ENCODE data around the gene GIMAP8.

The GIMAP8 gene

DNA sequence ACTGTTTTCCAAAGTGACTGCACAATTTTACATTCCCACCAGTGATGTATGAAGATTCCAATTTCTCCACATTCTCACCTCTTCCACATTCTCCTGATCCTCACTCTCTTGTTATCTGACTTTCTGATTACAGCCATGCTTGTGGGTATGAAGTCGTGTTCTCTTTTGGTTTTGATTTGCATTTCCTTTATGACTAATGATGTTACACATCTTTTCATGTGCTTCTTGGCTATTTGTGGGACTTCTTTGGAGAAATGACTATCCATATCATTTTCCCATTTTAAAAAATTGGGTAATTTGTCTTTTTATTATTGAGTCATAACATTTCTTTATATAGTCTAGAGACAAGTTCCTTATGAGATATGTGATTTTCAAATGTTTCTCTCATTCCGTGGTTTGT, 10.5 kb upstream of the GIMAP8 start:
- no peaks in the 10 kb centered on the region for H3K27me3 Mint-ChIP-seq (ENCODE audit: low read depth)
- peaks cover 14% of the 10 kb centered on the region for H3K9me3 Mint-ChIP-seq
- no peak overlapping the region for H3K27ac Mint-ChIP-seq
- H3K4me3 Mint-ChIP-seq = peak overlapping the region; percentile 18
- peaks cover 7% of the 10 kb centered on the region for H3K36me3 Mint-ChIP-seq (ENCODE audit: low read depth)
- no peak for DNase-seq (ENCODE audit: low spot score)
- H3K4me1 Mint-ChIP-seq (ENCODE audit: low read depth) = peaks cover 30% of the 10 kb centered on the region

- no peaks in the 10 kb centered on the region for H3K27me3 Mint-ChIP-seq (ENCODE audit: low read depth)
- peaks cover 7% of the 10 kb centered on the region for H3K36me3 Mint-ChIP-seq (ENCODE audit: low read depth)
- no peak for DNase-seq (ENCODE audit: low spot score)
- peaks cover 14% of the 10 kb centered on the region for H3K9me3 Mint-ChIP-seq
- no peak overlapping the region for H3K27ac Mint-ChIP-seq
- H3K4me1 Mint-ChIP-seq (ENCODE audit: low read depth) = peaks cover 23% of the 10 kb centered on the region
- H3K4me3 Mint-ChIP-seq = no peak overlapping the region
Measured at GRCh38 chr7:150441524-150441923, 8.9 kb upstream of the GIMAP8 start.

DNA sequence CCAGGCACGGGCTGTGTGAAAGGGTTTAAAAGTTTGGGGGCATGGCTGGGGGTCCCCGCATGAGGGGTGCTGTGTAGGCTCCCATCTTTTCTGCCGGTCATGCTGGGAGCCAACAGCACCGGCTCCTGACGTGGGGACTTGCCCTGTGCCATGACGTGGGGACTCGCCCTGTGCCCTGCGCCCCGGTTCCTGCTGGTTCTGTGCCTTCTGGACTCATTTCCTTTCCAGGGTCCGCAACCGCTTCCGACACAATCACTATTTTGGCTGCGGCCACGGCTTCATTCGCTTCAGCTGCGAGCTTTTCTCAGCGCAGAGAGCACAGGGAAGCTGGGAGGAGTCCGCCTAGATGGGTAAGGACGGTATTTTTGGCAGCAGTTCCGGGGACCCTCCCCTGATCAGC, 7.6 kb upstream of the GIMAP8 start:
- no peak overlapping the region for H3K4me3 Mint-ChIP-seq
- no peaks in the 10 kb centered on the region for H3K27me3 Mint-ChIP-seq (ENCODE audit: low read depth)
- peaks cover 7% of the 10 kb centered on the region for H3K36me3 Mint-ChIP-seq (ENCODE audit: low read depth)
- peaks cover 26% of the 10 kb centered on the region for H3K4me1 Mint-ChIP-seq (ENCODE audit: low read depth)
- H3K9me3 Mint-ChIP-seq = peaks cover 14% of the 10 kb centered on the region
- DNase-seq (ENCODE audit: low spot score) = no peak
- H3K27ac Mint-ChIP-seq = no peak overlapping the region

DNA sequence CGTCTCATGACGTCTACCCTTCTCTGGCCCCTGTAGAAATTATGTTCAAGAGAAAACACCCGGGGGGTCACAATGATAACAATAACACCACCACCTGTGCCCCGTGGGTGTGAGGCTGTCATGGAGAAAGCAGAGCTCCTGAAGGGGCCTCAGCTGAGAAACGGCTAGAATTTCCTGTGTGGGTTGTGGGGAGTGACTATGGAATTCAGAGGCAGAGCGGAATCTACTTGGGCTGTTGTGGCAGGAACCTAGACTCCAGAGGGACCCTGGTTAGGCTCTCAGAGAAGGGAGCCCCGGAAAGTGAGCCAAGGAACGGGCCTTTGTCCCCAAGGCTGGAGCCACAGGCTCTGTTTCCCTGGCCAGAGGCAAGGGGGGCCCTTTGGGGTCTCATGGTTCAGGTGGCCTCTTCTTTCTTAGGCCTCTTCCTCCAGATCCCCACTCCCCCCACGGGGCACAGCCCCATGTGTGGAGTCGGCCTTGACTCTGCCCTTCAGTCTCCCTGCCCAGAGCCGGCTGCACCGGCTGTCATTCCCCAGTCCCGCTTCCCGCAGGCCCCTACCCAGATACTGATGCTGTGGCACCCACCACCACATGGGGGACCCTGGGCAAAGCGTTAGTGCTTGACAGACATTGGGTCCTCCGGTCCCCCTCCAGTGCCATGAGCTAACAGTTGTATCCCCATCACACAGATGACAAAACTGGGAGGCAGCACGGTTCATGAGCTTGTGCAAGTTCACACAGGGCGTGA, 6.5 kb upstream of the GIMAP8 start:
- no peak overlapping the region for H3K27ac Mint-ChIP-seq
- H3K9me3 Mint-ChIP-seq = peaks cover 14% of the 10 kb centered on the region
- H3K4me1 Mint-ChIP-seq (ENCODE audit: low read depth) = peaks cover 31% of the 10 kb centered on the region
- no peak for DNase-seq (ENCODE audit: low spot score)
- H3K36me3 Mint-ChIP-seq (ENCODE audit: low read depth) = peaks cover 7% of the 10 kb centered on the region
- H3K4me3 Mint-ChIP-seq = no peak overlapping the region
- no peaks in the 10 kb centered on the region for H3K27me3 Mint-ChIP-seq (ENCODE audit: low read depth)

GRCh38 chr7:150444674-150445365, 5.6 kb upstream of the GIMAP8 start:
- Mint-ChIP-seq H3K4me3 (no peak overlapping the region), H3K36me3 (ENCODE audit: low read depth) (peaks cover 6% of the 10 kb centered on the region), H3K27me3 (ENCODE audit: low read depth) (no peaks in the 10 kb centered on the region), H3K27ac (no peak overlapping the region), H3K4me1 (ENCODE audit: low read depth) (peaks cover 33% of the 10 kb centered on the region), H3K9me3 (peaks cover 14% of the 10 kb centered on the region)
- DNase-seq (ENCODE audit: low spot score) = no peak

GRCh38 chr7:150446288-150446938, 4.0 kb upstream of the GIMAP8 start:
- Mint-ChIP-seq H3K9me3 (peaks cover 11% of the 10 kb centered on the region), H3K4me3 (no peak overlapping the region), H3K27ac (no peak overlapping the region), H3K27me3 (ENCODE audit: low read depth) (no peaks in the 10 kb centered on the region), H3K4me1 (ENCODE audit: low read depth) (peaks cover 34% of the 10 kb centered on the region), H3K36me3 (ENCODE audit: low read depth) (peaks cover 7% of the 10 kb centered on the region)
- DNase-seq (ENCODE audit: low spot score) = no peak

- Mint-ChIP-seq H3K27ac (peak overlapping the region; percentile 79), H3K9me3 (no peaks in the 10 kb centered on the region), H3K4me1 (ENCODE audit: low read depth) (peaks cover 35% of the 10 kb centered on the region), H3K27me3 (ENCODE audit: low read depth) (no peaks in the 10 kb centered on the region), H3K36me3 (ENCODE audit: low read depth) (peaks cover 10% of the 10 kb centered on the region), H3K4me3 (peak overlapping the region; percentile 92)
- no peak for DNase-seq (ENCODE audit: low spot score)
Measured at GRCh38 chr7:150447966-150448788, 2.3 kb upstream of the GIMAP8 start.

DNA sequence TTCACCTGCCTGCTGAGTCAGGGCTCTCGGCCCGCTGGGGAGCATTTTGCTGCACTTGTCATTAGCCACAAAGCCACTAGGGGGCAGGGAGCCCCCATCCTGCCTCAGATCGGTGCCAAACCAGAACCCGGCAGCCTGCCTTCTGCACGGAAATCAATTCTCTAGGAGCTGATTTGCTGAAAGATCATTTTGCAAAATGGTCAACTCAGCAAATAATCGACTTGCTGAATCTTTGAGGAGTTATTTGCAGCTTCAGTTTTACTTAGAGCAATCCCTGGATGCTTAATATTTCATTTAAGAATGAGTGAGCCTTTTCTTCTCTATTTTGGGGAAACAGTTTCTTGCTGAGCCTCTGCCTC, 1.7 kb upstream of the GIMAP8 start:
- Mint-ChIP-seq H3K4me1 (ENCODE audit: low read depth) (peaks cover 41% of the 10 kb centered on the region), H3K27me3 (ENCODE audit: low read depth) (no peaks in the 10 kb centered on the region), H3K4me3 (peak overlapping the region; percentile 92), H3K9me3 (no peaks in the 10 kb centered on the region), H3K27ac (peak overlapping the region; percentile 95), H3K36me3 (ENCODE audit: low read depth) (peaks cover 16% of the 10 kb centered on the region)
- DNase-seq (ENCODE audit: low spot score) = peak; percentile 82

- peaks cover 47% of the 10 kb centered on the region for H3K4me1 Mint-ChIP-seq (ENCODE audit: low read depth)
- peak overlapping the region; percentile 92 for H3K4me3 Mint-ChIP-seq
- DNase-seq (ENCODE audit: low spot score) = no peak
- H3K27ac Mint-ChIP-seq = peak overlapping the region; percentile 95
- H3K9me3 Mint-ChIP-seq = peaks cover 5% of the 10 kb centered on the region
- H3K27me3 Mint-ChIP-seq (ENCODE audit: low read depth) = no peaks in the 10 kb centered on the region
- H3K36me3 Mint-ChIP-seq (ENCODE audit: low read depth) = peaks cover 22% of the 10 kb centered on the region
Measured at GRCh38 chr7:150449206-150449952, 1.1 kb upstream of the GIMAP8 start.

- Mint-ChIP-seq H3K9me3 (peaks cover 17% of the 10 kb centered on the region), H3K4me3 (peak overlapping the region; percentile 92), H3K36me3 (ENCODE audit: low read depth) (peaks cover 41% of the 10 kb centered on the region), H3K4me1 (ENCODE audit: low read depth) (peaks cover 48% of the 10 kb centered on the region), H3K27ac (peak overlapping the region; percentile 95), H3K27me3 (ENCODE audit: low read depth) (no peaks in the 10 kb centered on the region)
- DNase-seq (ENCODE audit: low spot score) = peak; percentile 60
Measured at GRCh38 chr7:150451097-150451793, 815 bp downstream of the GIMAP8 start.

- Mint-ChIP-seq H3K36me3 (ENCODE audit: low read depth) (peaks cover 46% of the 10 kb centered on the region), H3K9me3 (peaks cover 21% of the 10 kb centered on the region), H3K4me1 (ENCODE audit: low read depth) (peaks cover 45% of the 10 kb centered on the region), H3K4me3 (peak overlapping the region; percentile 92), H3K27ac (peak overlapping the region; percentile 95), H3K27me3 (ENCODE audit: low read depth) (no peaks in the 10 kb centered on the region)
- peak; percentile 29 for DNase-seq (ENCODE audit: low spot score)
Measured at GRCh38 chr7:150451833-150452461, 1.5 kb downstream of the GIMAP8 start.

GRCh38 chr7:150453181-150453580, 2.8 kb downstream of the GIMAP8 start:
- H3K27ac Mint-ChIP-seq = peak overlapping the region; percentile 76
- H3K9me3 Mint-ChIP-seq = peaks cover 27% of the 10 kb centered on the region
- H3K27me3 Mint-ChIP-seq (ENCODE audit: low read depth) = no peaks in the 10 kb centered on the region
- H3K4me1 Mint-ChIP-seq (ENCODE audit: low read depth) = peaks cover 52% of the 10 kb centered on the region
- peak overlapping the region; percentile 81 for H3K4me3 Mint-ChIP-seq
- DNase-seq (ENCODE audit: low spot score) = no peak
- H3K36me3 Mint-ChIP-seq (ENCODE audit: low read depth) = peaks cover 58% of the 10 kb centered on the region

Data from T-helper 2 cell treated with Interferon-gamma antibody and Interleukin-4, amounts not matched to agents 5 μg/mL and 100 μg/mL, for 36 hours (primary cell).